Left lung (tissue), 10 donors: Measurements from ENCODE around the gene TMEM38B. TPM values are rescaled to one million over a fixed set of nuclear protein-coding genes. Genes with fewer than 3 reads are reported as not detected.

ENCODE experiments used
- ATAC-seq: fragments of 200-7000 bp; cut with Tn5 transposase; one replicate; pipeline ENCODE4 v1.9.1; 2020; ENCODE audit warnings: moderate library complexity
- DNase-seq, 4 donors: peaks; one replicate each; pipeline ENCODE4 v3.0.0-alpha.2; 2013 to 2020
- H3K27ac ChIP-seq, 2 donors: fragments of 200-600 bp; sonication (generic) in 1 of 2; one replicate each; pipeline versions ENCODE4 v1.5.0 to v1.8.0; 2020 to 2021
- H3K27me3 ChIP-seq, 2 donors: fragments of 200-600 bp; sonication (generic) in 1 of 2; one replicate each; pipeline versions ENCODE4 v1.5.0 to v1.8.0; 2020 to 2021
- H3K36me3 ChIP-seq, 2 donors: fragments of 200-600 bp; sonication (generic) in 1 of 2; one replicate each; pipeline versions ENCODE4 v1.5.0 to v1.8.0; 2020 to 2021
- H3K4me1 ChIP-seq, 2 donors: fragments of 200-600 bp; one replicate each; pipeline ENCODE4 v1.8.0; 2021
- H3K4me3 ChIP-seq, 2 donors: fragments of 200-600 bp; sonication (generic) in 1 of 2; one replicate each; pipeline versions ENCODE4 v1.5.0 to v1.8.0; 2020 to 2021; ENCODE audit warnings: mild to moderate bottlenecking in 1 of 2
- H3K9me3 ChIP-seq, 2 donors: fragments of 200-600 bp; sonication (generic) in 1 of 2; one replicate each; pipeline versions ENCODE4 v1.5.0 to v1.8.0; 2020 to 2021
- CTCF ChIP-seq, 2 donors: fragments of 200-600 bp; sonication (generic) in 1 of 2; IDR thresholded peaks; one replicate each; pipeline versions ENCODE4 v1.5.0 to v1.8.0; 2021; ENCODE audit warnings: antibody characterized with exemption in 2 of 2
- intact Hi-C, 2 donors: fragments of 100-400 bp; cut with DNase I; formaldehyde crosslinking; loops; one replicate each; pipeline versions ENCODE4 v1.11.2 to v1.14.2; 2022
- polyA plus RNA-seq, 6 donors: library from polyadenylated mRNA; unstranded; fragments of 120-200 nt; gene quantifications; one replicate each; pipeline ENCODE4 v1.2.1, GENCODE V29; 2013; ENCODE audit not compliant: insufficient read length in 6 of 6
- total RNA-seq, 2 donors: library from RNA; stranded (reverse); fragmentation: NEBNext Ultra II Directional; extraction: Animal tissue kit (Norgen Biotek cat#: 25700); gene quantifications; one replicate each; pipeline ENCODE4 v1.2.1, GENCODE V29; 2021
- donor health status: DM: no; HTN: yes; CAD: no.
- donor health status: DM: no; HTN: no; CAD: no.

The TMEM38B gene
- total and polyA plus RNA-seq, 8 donors = 11.6 to 19.9 (median 14.9) TPM

- Histone ChIP-seq H3K27me3 (no peaks in the 10 kb centered on the region), H3K4me1 (no peaks in the 10 kb centered on the region), H3K36me3 (no peaks in the 10 kb centered on the region), H3K9me3 (no peaks in the 10 kb centered on the region), H3K27ac (no peak overlapping the region), H3K4me3 (no peak overlapping the region)
- no peak for DNase-seq
- no peak for ATAC-seq
- TF ChIP-seq CTCF (IDR thresholded peaks at IDR 0.05) = no peak
- intact Hi-C loops = no loop called here
Measured at GRCh38 chr9:105667867-105668266, 26.5 kb upstream of the TMEM38B start.

GRCh38 chr9:105670315-105670714 is 24.0 kb upstream of the TMEM38B start:
- ATAC-seq (no peak), DNase-seq (no peak)
- intact Hi-C loops = no loop called here
- Histone ChIP-seq H3K36me3 (no peaks in the 10 kb centered on the region), H3K27ac (no peak overlapping the region), H3K4me3 (no peak overlapping the region), H3K27me3 (no peaks in the 10 kb centered on the region), H3K4me1 (no peaks in the 10 kb centered on the region), H3K9me3 (no peaks in the 10 kb centered on the region)
- TF ChIP-seq CTCF (IDR thresholded peaks at IDR 0.05) = no peak

GRCh38 chr9:105670775-105671174 is 23.6 kb upstream of the TMEM38B start:
- Histone ChIP-seq H3K4me1 (no peaks in the 10 kb centered on the region), H3K4me3 (no peak overlapping the region), H3K27me3 (no peaks in the 10 kb centered on the region), H3K9me3 (no peaks in the 10 kb centered on the region), H3K36me3 (no peaks in the 10 kb centered on the region), H3K27ac (no peak overlapping the region)
- TF ChIP-seq CTCF (IDR thresholded peaks at IDR 0.05) = no peak
- no peak for ATAC-seq
- intact Hi-C loops = no loop called here
- DNase-seq = no peak

GRCh38 chr9:105672711-105673234 is 21.6 kb upstream of the TMEM38B start:
- intact Hi-C loops = no loop called here

GRCh38 chr9:105673850-105674387 is 20.4 kb upstream of the TMEM38B start:
- no peak for TF ChIP-seq CTCF (IDR thresholded peaks at IDR 0.05)
- no peaks in the 10 kb centered on the region for H3K9me3 ChIP-seq
- H3K36me3 ChIP-seq = no peaks in the 10 kb centered on the region
- intact Hi-C loops = no loop called here
- no peak for ATAC-seq
- no peak overlapping the region for H3K4me3 ChIP-seq
- H3K27ac ChIP-seq = no peak overlapping the region
- H3K4me1 ChIP-seq = no peaks in the 10 kb centered on the region
- no peaks in the 10 kb centered on the region for H3K27me3 ChIP-seq
- no peak for DNase-seq

More at GRCh38 chr9:105672711-105673234, 21.6 kb upstream of the TMEM38B start:
- TF ChIP-seq CTCF (IDR thresholded peaks at IDR 0.05) = no peak
- Histone ChIP-seq H3K4me1 (no peaks in the 10 kb centered on the region), H3K4me3 (no peak overlapping the region), H3K27ac (no peak overlapping the region), H3K9me3 (no peaks in the 10 kb centered on the region), H3K27me3 (no peaks in the 10 kb centered on the region), H3K36me3 (no peaks in the 10 kb centered on the region)
- DNase-seq (no peak), ATAC-seq (no peak)
